MM.1S (cell line): Measurements from ENCODE around the gene TMEM132D.

Experiments
- EZH2 ChIP-seq: fragments of 300-600 bp; sonication (generic); optimal IDR thresholded peaks from 2 replicates; pipeline ENCODE3; 2017; ENCODE audit warnings: low read depth, mild to moderate bottlenecking, antibody characterized with exemption, low read length, mixed read lengths
- EZH2phosphoT487 ChIP-seq: fragments of 300-600 bp; sonication (generic); IDR thresholded peaks from 2 replicates; pipeline ENCODE4 v1.6.1; 2018; ENCODE audit warnings: antibody characterized with exemption, low read length
- TF ChIP-seq, protein P1 (sequence below): fragments of 300-600 bp; sonication (generic); IDR thresholded peaks from 2 replicates; pipeline ENCODE4 v1.5.1; 2016; ENCODE audit warnings: antibody characterized with exemption, low read length, mixed read lengths

DNA sequence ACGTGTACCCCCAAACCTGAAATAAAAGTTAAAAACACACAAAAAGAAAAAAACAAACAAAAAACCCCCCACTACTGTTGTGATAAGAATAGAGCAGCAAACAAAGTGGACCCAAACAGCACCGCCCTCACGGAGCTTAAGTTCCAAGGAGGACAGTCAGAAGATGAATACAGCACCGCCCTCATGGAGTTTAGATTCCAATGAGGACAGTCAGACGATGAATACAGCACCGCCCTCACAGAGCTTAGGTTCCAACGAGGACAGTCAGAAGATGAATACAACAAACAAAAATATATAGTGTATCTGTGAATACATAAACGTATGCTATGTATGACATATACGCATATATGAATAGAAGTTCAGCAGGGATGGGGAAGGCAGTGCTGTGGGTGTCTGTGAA, 696.7 kb downstream of the TMEM132D start:
- TF ChIP-seq, protein P1, sequence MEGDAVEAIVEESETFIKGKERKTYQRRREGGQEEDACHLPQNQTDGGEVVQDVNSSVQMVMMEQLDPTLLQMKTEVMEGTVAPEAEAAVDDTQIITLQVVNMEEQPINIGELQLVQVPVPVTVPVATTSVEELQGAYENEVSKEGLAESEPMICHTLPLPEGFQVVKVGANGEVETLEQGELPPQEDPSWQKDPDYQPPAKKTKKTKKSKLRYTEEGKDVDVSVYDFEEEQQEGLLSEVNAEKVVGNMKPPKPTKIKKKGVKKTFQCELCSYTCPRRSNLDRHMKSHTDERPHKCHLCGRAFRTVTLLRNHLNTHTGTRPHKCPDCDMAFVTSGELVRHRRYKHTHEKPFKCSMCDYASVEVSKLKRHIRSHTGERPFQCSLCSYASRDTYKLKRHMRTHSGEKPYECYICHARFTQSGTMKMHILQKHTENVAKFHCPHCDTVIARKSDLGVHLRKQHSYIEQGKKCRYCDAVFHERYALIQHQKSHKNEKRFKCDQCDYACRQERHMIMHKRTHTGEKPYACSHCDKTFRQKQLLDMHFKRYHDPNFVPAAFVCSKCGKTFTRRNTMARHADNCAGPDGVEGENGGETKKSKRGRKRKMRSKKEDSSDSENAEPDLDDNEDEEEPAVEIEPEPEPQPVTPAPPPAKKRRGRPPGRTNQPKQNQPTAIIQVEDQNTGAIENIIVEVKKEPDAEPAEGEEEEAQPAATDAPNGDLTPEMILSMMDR: no peak
- TF ChIP-seq EZH2 (no peak), EZH2phosphoT487 (no peak)
